Liver (tissue), 9 donors: Measurements from ENCODE around the gene SRP14. TPM values are rescaled to one million over a fixed set of nuclear protein-coding genes. Genes with fewer than 3 reads are reported as not detected.

Source experiments
- DNase-seq: peaks from one replicate; pipeline ENCODE4 v3.0.0-alpha.2; 2017; ENCODE audit warnings: low spot score
- H3K27ac ChIP-seq, 2 donors: one replicate each; pipeline ENCODE4 v1.7.0; 2013; ENCODE audit warnings: inconsistent platforms in 2 of 2, low read length in 2 of 2, control low read depth in 1 of 2, low read depth in 1 of 2, mild to moderate bottlenecking in 1 of 2
- H3K27me3 ChIP-seq, 4 donors: one replicate each; pipeline versions ENCODE4 v1.6.1 to v1.7.0; 2013; ENCODE audit warnings: low read length in 3 of 4, inconsistent platforms in 1 of 4, mild to moderate bottlenecking in 1 of 4, moderate library complexity in 1 of 4; ENCODE audit not compliant: control insufficient read depth in 4 of 4, insufficient read depth in 4 of 4
- H3K36me3 ChIP-seq, 4 donors: one replicate each; pipeline versions ENCODE4 v1.6.1 to v1.7.0; 2013; ENCODE audit warnings: low read length in 3 of 4, mild to moderate bottlenecking in 3 of 4, low read depth in 1 of 4, moderate library complexity in 1 of 4; ENCODE audit not compliant: control insufficient read depth in 4 of 4, insufficient read depth in 3 of 4
- H3K4me1 ChIP-seq, 4 donors: one replicate each; pipeline versions ENCODE4 v1.6.1 to v1.7.0; 2013; ENCODE audit warnings: low read length in 3 of 4, mild to moderate bottlenecking in 3 of 4, moderate library complexity in 1 of 4; ENCODE audit not compliant: control insufficient read depth in 4 of 4, insufficient read depth in 4 of 4
- H3K4me3 ChIP-seq, 3 donors: one replicate each; pipeline versions ENCODE4 v1.6.1 to v1.7.0; 2013; ENCODE audit warnings: low read length in 3 of 3, control low read depth in 1 of 3, low read depth in 1 of 3, mild to moderate bottlenecking in 1 of 3
- H3K9ac ChIP-seq, 2 donors: one replicate each; pipeline ENCODE4 v1.7.0; 2013; ENCODE audit warnings: low read length in 2 of 2, mild to moderate bottlenecking in 2 of 2, moderate library complexity in 2 of 2, control low read depth in 1 of 2, low read depth in 1 of 2
- H3K9me3 ChIP-seq, 4 donors: one replicate each; pipeline versions ENCODE4 v1.6.1 to v1.7.0; 2013; ENCODE audit warnings: low read length in 3 of 4; ENCODE audit not compliant: control insufficient read depth in 4 of 4
- ATF3 ChIP-seq: IDR thresholded peaks from 2 replicates; pipeline ENCODE4 v1.6.1; 2016; ENCODE audit warnings: antibody characterized with exemption
- CTCF ChIP-seq: fragments of 150-350 bp; IDR thresholded peaks from 2 replicates; pipeline ENCODE4 v1.5.1; 2017; ENCODE audit warnings: improper control_type of control experiment, low read depth, low read length; ENCODE audit not compliant: missing input control
- EGR1 ChIP-seq, 2 donors: IDR thresholded peaks; 2 replicates each; pipeline ENCODE4 v1.6.1; 2016 to 2018; ENCODE audit warnings: antibody characterized with exemption in 2 of 2, low read depth in 2 of 2
- FOXA1 ChIP-seq: IDR thresholded peaks from 2 replicates; pipeline ENCODE4 v1.6.1; 2016; ENCODE audit warnings: antibody characterized with exemption
- FOXA2 ChIP-seq: IDR thresholded peaks from 2 replicates; pipeline ENCODE4 v1.6.1; 2016; ENCODE audit warnings: antibody characterized with exemption
- GABPA ChIP-seq, 2 donors: IDR thresholded peaks in 1 of 2; conservative IDR thresholded peaks in 1 of 2; 2 replicates each; pipeline ENCODE4 v1.6.1; 2016; ENCODE audit warnings: antibody characterized with exemption in 2 of 2, mild to moderate bottlenecking in 1 of 2, moderate library complexity in 1 of 2
- HNF4A ChIP-seq, 2 donors: conservative IDR thresholded peaks; 2 replicates each; pipeline ENCODE4 v1.6.1; 2016; ENCODE audit warnings: antibody characterized with exemption in 2 of 2, mild to moderate bottlenecking in 2 of 2
- HNF4G ChIP-seq: IDR thresholded peaks from 2 replicates; pipeline ENCODE4 v1.6.1; 2016; ENCODE audit warnings: antibody characterized with exemption
- JUND ChIP-seq, 2 donors: IDR thresholded peaks; 2 replicates each; pipeline ENCODE4 v1.6.1; 2016; ENCODE audit warnings: antibody characterized with exemption in 2 of 2
- MAX ChIP-seq: IDR thresholded peaks from 2 replicates; pipeline ENCODE4 v1.6.1; 2016; ENCODE audit warnings: antibody characterized with exemption
- NR2F2 ChIP-seq: IDR thresholded peaks from 2 replicates; pipeline ENCODE4 v1.6.1; 2016; ENCODE audit warnings: antibody characterized with exemption
- RAD21 ChIP-seq, 2 donors: IDR thresholded peaks; 2 replicates each; pipeline ENCODE4 v1.6.1; 2016; ENCODE audit warnings: antibody characterized with exemption in 2 of 2, mild to moderate bottlenecking in 2 of 2
- REST ChIP-seq: IDR thresholded peaks from 2 replicates; pipeline ENCODE4 v1.6.1; 2016; ENCODE audit warnings: antibody characterized with exemption, mild to moderate bottlenecking
- RXRA ChIP-seq, 2 donors: IDR thresholded peaks; 2 replicates each; pipeline ENCODE4 v1.6.1; 2017 to 2018; ENCODE audit warnings: antibody characterized with exemption in 2 of 2, mild to moderate bottlenecking in 1 of 2
- SP1 ChIP-seq: IDR thresholded peaks from 2 replicates; pipeline ENCODE4 v1.6.1; 2018; ENCODE audit warnings: antibody characterized with exemption, mild to moderate bottlenecking
- TAF1 ChIP-seq: conservative IDR thresholded peaks from 2 replicates; pipeline ENCODE4 v1.6.1; 2016; ENCODE audit warnings: antibody characterized with exemption, mild to moderate bottlenecking
- YY1 ChIP-seq: IDR thresholded peaks from 2 replicates; pipeline ENCODE4 v1.6.1; 2016; ENCODE audit warnings: antibody characterized with exemption, mild to moderate bottlenecking
- ZBTB33 ChIP-seq: IDR thresholded peaks from 2 replicates; pipeline ENCODE4 v1.6.1; 2016; ENCODE audit warnings: antibody characterized with exemption
- WGBS: extraction: QIAGEN DNeasy Blood & Tissue Kit; methylation state at CpG from one replicate; pipeline ENCODE4 v1.1.7; 2013; 5-methylcytosine and 5-hydroxymethylcytosine counted together
- polyA plus RNA-seq, 2 donors: library from polyadenylated mRNA; stranded (reverse) in 1 of 2; unstranded in 1 of 2; fragments of 200-250 nt in 1 of 2; fragments of >200 nt in 1 of 2; fragmentation: Nextera tagmentation in 1 of 2; extraction: Ambion mirVana in 1 of 2; gene quantifications; one replicate each; pipeline versions ENCODE4 v1.2.1 to v1.2.3, GENCODE V29; 2013 to 2015
- total RNA-seq, 2 donors: library from RNA; depleted of rRNA; stranded (reverse); fragments of >200 nt; gene quantifications; one replicate each; pipeline ENCODE4 v1.2.3, GENCODE V29; 2014
- donor health status: healthy.
- donor health status: healthy.
- donor health status: healthy.
- donor health status: healthy.
- donor health status: healthy.

SRP14 gene
- total and polyA plus RNA-seq, 4 donors: 67.2 to 357 (median 116) TPM

- WGBS: 81% methylated on average over 6 of the region's 6 CpGs
- H3K27me3 ChIP-seq: no peaks in the 10 kb centered on the region
- peaks cover 5 to 55% (median 39%) of the 10 kb centered on the region in 4 donors for H3K36me3 ChIP-seq
- no peaks in the 10 kb centered on the region for H3K9me3 ChIP-seq
- no peak overlapping the region for H3K4me3 ChIP-seq
- H3K9ac ChIP-seq: no peak overlapping the region
- TF ChIP-seq FOXA2 (no peak), RAD21 (IDR thresholded peaks at IDR 0.05) (no peak), CTCF (no peak), GABPA (IDR thresholded peaks at IDR 0.05 in 1 of 2, conservative IDR thresholded peaks at IDR 0.05 in 1 of 2) (no peak), MAX (no peak), FOXA1 (no peak), HNF4G (no peak), ATF3 (no peak), SP1 (no peak), YY1 (no peak), NR2F2 (no peak), ZBTB33 (no peak), JUND (IDR thresholded peaks at IDR 0.05) (no peak), RXRA (IDR thresholded peaks at IDR 0.05) (no peak), TAF1 (no peak)
- DNase-seq: no peak
- H3K27ac ChIP-seq: no peak overlapping the region
- H3K4me1 ChIP-seq: no peaks in the 10 kb centered on the region
These were observed 48.3 kb downstream of the SRP14 start for GRCh38 chr15:39990706-39991105.

GRCh38 chr15:39987821-39988220, 51.2 kb downstream of the SRP14 start:
- Histone ChIP-seq H3K9me3 (no peaks in the 10 kb centered on the region), H3K27ac (no peak overlapping the region), H3K4me1 (no peaks in the 10 kb centered on the region), H3K9ac (no peak overlapping the region), H3K27me3 (no peaks in the 10 kb centered on the region), H3K36me3 (peaks cover 5 to 39% (median 34%) of the 10 kb centered on the region in 4 donors), H3K4me3 (no peak overlapping the region)
- TF ChIP-seq FOXA1 (no peak), JUND (IDR thresholded peaks at IDR 0.05) (no peak), YY1 (no peak), EGR1 (IDR thresholded peaks at IDR 0.05; ENCODE audit: low read depth in 2 of 2) (no peak), GABPA (IDR thresholded peaks at IDR 0.05 in 1 of 2, conservative IDR thresholded peaks at IDR 0.05 in 1 of 2) (no peak), HNF4G (no peak), ZBTB33 (no peak), HNF4A (conservative IDR thresholded peaks at IDR 0.05) (no peak), REST (no peak), RXRA (IDR thresholded peaks at IDR 0.05) (no peak), SP1 (no peak), CTCF (no peak), FOXA2 (no peak), NR2F2 (no peak)
- WGBS: 92% methylated on average over 7 of the region's 7 CpGs
- DNase-seq: no peak
